Renal cortex interstitium (tissue), 11 donors: ENCODE data around the gene IFITM5. TPM values are rescaled to one million over a fixed set of nuclear protein-coding genes. Genes with fewer than 3 reads are reported as not detected.
"Not testable (repeated sequence)": the region's sequence is repeated elsewhere in the genome, so short reads cannot be mapped to it uniquely, and the experiment has no call there.

Experiments used
- DNase-seq, 11 donors: peaks; one replicate each; pipeline ENCODE4 v3.0.0-alpha.2; 2013; ENCODE audit warnings: low read depth in 9 of 11, low spot score in 4 of 11; ENCODE audit errors: extremely low read depth in 1 of 11
- polyA plus RNA-seq, 3 donors: library from polyadenylated mRNA; unstranded; fragments of 120-200 nt; gene quantifications; one replicate each; pipeline ENCODE4 v1.2.1, GENCODE V29; 2013; ENCODE audit not compliant: insufficient read length in 3 of 3

The IFITM5 gene
- polyA plus RNA-seq, 3 donors: 0.19 to 0.36 TPM; not detected in 1

DNA sequence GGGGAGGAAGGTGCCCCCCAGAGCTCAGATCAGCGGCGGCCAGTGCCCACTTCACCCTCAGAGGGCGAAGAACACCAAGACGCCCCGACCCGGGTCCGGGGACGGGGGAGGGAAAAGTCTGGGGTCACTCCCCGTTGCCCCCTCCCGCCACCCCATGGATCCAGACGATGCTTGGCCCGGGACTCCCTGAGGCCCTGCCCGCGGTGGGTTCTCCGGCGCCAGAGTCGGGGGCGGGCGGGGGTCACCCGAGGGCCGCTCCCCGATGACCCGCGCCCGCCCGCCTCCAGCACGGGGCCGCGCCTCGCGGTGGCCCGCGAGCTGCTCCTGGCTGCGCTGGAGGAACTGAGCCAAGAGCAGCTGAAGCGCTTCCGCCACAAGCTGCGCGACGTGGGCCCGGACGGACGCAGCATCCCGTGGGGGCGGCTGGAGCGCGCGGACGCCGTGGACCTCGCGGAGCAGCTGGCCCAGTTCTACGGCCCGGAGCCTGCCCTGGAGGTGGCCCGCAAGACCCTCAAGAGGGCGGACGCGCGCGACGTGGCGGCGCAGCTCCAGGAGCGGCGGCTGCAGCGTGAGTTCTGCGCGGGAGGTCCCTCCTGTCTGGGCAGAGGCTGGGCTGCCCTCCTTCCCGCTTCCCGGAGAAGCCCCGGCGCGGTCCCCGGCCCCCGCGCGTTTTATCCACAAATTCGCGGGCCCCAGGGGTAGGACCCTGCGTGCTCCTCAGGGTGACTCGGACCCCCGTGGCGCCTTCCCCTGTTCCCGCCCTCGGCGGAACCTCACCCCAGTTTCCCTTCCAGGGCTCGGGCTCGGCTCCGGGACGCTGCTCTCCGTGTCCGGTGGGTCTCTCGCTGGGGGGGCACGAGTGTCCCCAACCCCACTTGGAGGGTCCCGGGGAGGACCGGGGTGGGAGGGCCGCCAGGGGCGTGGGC, 20.0 kb downstream of the IFITM5 start:
- DNase-seq: no peak

DNA sequence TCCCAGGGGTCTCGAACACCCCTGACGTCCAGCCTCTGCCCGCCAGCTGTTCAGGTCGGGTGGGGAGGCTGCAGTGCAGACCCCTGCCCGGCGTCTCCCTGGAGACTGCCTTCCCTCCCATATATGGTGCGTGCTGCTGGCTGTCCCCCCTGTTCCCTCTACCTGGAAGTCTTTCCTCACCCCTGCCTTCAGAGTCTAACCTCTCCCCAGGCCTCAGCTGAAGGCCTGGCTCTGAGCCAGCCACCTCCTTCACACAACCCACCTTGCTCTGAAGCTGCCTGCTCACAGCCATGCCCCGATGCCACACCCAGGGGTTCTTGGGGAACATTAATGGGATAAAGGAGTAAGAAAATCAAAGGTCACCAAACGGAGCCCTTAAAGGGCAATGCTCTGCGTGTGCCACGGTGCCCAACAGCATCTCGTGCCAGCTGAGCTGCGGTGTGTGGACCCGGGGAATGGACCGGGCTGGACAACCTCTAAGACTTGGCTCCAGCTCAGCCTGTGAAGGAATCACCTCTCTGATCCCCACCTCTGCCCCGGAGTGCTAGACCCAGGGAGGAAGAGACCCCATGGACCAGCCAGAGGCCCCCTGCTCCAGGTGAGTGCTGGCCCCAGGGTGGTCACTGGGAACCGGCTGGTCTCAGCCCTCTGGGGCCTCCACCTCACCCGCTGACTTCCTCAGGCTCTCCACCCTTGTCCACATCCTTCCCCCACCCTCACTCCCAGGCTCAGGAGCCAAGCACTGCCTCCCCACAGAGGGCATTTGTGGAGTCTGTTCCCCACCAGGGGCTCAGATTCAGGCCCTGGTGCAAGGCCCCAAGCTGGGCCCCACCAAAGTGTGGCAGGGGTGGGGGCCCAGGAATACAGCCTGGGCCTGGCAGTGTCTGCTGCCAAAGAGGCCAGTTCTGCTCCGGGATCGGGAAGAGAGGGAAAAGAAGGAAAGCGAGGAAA, 21.1 kb downstream of the IFITM5 start, which contains the start of gene NLRP6:
Gene NLRP6, plus strand, starts transcription at position 407 of the 951 bp plus-strand sequence. Its CDS starts 163 bp downstream, at position 570.
- DNase-seq: no peak

DNA sequence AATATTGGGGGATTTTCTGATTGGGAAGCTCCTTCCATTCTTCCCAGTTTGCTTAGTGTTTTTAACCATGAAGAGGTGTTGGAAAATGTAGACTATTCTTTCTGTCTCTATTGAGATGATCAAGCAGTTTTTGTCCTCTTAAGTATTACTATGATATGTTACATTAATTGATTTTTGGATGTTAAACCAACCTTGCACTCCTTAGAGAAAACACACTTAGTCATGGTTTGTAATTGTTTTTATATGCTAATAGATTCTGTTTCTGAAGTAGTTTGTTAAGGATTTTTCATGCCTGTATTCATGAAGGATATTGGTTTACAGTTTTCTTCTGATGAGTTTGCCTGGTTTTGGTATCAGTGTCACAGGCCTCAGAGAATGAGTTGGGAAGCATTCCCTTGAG, 23.1 kb downstream of the IFITM5 start:
- DNase-seq: no peak

DNA sequence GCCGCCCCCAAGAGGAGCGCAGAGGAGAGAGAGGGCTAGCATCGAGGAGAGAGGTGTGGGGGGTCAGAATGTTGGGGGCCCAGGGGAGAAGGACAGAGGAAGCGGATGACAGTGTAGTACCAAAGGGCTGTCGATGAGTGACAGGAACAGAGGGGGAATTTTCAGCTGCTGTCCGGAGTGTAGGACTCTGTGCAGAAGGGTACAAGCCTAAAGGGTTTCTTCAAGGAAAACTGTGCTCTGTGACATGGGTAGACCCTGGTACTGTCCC, 26.5 kb downstream of the IFITM5 start:
- DNase-seq: no peak

- no peak for DNase-seq
These were observed 27.0 kb downstream of the IFITM5 start for GRCh38 chr11:272195-272930.

DNA sequence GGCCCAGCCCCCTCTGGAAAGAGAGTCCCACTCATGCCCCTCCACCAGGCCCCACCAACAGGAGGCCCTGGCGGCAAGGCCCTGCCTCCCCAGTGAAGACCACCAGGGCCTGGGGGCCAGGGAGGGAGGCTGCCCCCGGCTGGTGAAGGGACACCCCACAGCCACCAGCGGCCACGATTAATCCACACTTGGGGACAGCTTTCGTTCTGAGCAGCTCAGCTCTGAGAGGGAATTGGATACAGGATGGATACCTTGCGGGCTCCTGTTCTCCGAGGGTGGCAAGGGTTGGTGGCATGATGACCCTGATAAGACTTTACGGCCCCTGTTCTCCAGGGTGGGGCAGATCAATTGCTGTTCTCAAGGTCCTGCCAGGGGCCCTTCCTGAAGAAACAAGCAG, 28.0 kb downstream of the IFITM5 start:
- DNase-seq: no peak

DNA sequence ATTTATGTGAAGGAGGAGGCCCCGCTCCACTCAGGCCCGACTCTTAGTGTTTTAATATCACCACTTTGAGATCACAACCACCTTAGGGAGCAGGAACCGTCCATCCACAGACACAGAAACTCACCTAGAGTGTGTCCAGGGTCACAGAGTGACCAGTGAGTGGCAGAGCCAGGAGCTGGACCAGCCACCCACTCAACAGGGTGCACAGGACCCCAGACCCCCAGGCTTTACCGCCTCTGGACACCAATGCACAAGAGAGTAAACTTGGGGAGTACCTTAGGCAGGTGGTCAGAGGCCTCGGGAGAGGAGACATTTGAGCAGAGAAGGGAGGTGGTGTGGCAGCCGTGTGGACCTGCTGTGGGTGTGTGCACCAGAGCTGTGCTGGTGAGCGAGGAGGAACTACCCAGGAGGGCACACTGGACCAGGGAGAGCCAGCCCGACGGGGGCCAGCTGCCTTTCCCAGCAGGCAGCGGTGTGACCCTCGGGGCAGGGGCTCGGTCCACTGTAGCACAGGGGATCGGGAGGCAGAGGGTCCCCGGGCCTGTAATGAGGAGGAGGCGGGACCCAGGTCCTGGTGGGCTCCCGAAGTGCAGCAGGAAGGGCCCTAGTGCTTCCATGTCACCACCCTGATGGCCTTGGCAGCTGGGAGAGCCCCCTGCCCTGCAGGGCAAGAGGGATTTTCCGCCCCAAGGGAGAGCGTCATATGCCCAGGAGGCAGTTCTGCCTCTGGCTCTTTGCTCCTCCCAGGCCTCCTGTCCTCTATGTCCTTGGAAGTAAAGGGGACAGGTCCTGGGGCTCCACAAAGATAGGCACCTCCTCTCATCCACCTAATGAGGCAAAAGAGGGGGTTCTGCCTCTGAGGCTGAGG, 28.6 kb downstream of the IFITM5 start:
- no peak for DNase-seq

- DNase-seq: no peak
These were observed 30.0 kb downstream of the IFITM5 start for GRCh38 chr11:269146-269890.

DNA sequence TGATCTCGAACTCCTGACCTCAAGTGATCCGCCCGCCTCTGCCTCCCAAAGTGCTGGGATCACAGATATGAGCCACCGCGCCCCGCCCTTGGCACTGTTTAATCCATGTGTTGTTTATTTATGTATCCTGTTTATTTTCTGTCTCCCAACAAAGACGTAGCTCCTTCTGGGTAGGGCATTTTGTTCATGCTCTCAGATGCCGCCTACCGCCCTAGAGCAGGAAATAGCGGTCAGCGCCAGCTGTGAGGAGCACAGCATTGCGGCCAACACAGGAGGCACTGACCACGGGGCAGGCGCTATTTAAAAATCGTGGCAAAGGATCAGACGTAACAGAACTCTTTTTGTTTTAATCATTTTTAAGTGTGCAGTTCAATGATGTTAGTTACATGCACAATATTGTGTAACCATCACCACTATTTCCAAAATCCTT, 30.6 kb downstream of the IFITM5 start:
- DNase-seq: not testable (repeated sequence)

DNA sequence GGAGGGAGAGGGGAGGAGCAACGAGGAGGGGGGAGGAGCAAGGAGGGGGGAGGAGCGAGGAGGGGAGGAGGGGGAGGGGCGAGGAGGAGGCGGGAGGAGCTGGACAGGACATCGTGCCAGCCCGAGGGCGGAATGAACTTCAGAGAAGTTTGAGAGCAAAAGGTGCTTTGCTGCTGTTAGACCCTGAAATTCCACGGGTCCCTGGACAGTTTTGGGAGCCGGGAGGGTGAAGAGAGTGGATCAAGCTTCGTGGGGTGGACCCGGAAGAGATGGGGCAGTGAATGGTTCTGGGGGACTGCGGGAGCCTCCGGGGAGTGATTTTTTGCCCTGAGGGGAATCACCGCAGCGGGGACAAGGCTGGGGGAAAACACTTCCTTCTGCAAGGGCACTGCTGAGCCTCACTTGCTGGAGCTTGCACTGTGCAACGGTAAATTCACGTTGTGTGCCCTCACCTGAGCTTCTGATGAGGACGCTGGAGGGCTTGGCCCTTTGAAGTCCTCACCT, 31.8 kb downstream of the IFITM5 start:
- DNase-seq: no peak

DNA sequence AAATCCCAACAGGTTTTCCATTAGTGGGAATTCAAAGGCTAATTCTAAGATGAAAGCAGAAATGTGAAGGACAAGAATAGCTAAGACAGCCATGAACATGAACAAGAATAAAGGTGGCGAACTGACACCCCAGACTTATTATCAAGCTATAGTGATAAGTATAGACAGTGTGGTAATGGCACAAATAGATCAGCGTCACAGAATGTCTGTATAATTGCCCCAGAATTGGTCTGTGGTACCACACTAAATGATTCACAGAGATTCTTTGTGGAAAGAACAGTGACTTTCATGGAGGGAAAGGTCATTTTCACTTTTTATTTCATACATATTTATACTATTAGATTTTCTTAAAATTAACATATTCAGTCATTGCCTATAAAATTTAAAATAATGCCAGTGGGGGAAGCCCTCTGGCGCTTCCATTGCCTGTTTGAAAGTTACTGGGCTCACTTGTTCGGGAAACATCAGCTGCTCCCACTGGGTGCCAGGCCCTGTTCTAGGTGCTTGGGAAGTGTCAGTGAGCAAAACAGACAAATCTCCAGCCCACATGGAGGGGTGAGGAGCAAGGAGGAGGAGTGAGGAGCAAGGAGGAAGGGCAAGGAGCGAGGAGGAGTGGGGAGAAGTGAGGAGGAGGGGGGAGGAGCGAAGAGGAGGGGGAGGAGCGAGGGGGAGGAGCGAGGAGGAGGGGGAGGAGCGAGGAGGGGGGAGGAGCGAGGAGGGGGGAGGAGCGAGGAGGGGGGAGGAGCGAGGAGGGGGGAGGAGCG, 32.5 kb downstream of the IFITM5 start:
- no peak for DNase-seq

GRCh38 chr11:261624-262023, 37.7 kb downstream of the IFITM5 start:
- no peak for DNase-seq

GRCh38 chr11:259413-259812, 39.9 kb downstream of the IFITM5 start:
- no peak for DNase-seq

DNA sequence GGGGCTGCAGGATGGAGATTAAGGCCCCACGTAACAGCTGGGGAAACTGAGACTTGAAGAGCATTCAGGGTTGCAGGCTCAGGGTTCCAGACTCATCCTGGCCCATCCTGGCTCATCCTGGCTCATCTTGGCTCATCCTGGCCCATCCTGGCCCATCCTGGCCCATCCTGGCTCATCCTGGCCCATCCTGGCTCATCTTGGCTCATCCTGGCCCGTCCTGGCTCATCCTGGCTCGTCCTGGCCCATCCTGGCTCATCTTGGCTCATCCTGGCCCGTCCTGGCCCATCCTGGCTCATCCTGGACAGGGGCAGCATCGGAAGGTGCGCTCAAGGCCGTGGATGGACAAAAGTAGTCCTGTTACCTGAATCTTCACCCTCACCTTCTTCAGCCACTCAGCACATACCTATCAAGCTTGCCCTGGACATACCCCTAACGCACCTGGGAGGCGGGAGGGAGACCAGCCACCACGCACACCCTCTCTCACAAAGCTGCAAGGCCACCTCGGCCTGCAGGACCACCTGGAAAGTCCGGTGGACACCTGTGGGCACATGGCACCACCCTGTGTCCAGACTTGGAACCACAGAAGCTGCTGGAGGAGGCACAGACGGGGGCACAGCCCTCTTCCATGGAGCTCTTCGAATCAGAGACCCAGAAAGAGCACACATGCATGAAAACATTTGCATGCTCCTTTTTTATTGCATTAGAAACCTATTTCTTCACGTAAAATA, 41.4 kb downstream of the IFITM5 start:
- DNase-seq: no peak

- no peak for DNase-seq
These were observed 42.2 kb downstream of the IFITM5 start for GRCh38 chr11:256952-257737.
